Measurements from ENCODE around the gene CDK7.
A peak's percentile ranks its signal among the peaks of the same experiment; 100 is the strongest.

The CDK7 gene

GRCh38 chr5:69284203-69284602 lies 49.5 kb downstream of the CDK7 start:
- DNase-seq (ENCODE audit: low read depth, low spot score): no peak
- no peak overlapping the region for H3K4me3 ChIP-seq (ENCODE audit: low read length)

- no peak for DNase-seq (ENCODE audit: low read depth, low spot score)
- H3K4me3 ChIP-seq (ENCODE audit: low read length): no peak overlapping the region
These were observed 50.9 kb downstream of the CDK7 start for GRCh38 chr5:69285448-69286116.

- H3K4me3 ChIP-seq (ENCODE audit: low read length): no peak overlapping the region
- no peak for DNase-seq (ENCODE audit: low read depth, low spot score)
These were observed 53.4 kb downstream of the CDK7 start for GRCh38 chr5:69288069-69288468.

GRCh38 chr5:69288688-69289087 lies 54.0 kb downstream of the CDK7 start:
- DNase-seq (ENCODE audit: low read depth, low spot score): no peak
- H3K4me3 ChIP-seq (ENCODE audit: low read length): no peak overlapping the region

GRCh38 chr5:69292306-69292705 lies 57.6 kb downstream of the CDK7 start:
- H3K4me3 ChIP-seq (ENCODE audit: low read length): no peak overlapping the region
- no peak for DNase-seq (ENCODE audit: low read depth, low spot score)

- DNase-seq (ENCODE audit: low read depth, low spot score): no peak
These were observed 59.2 kb downstream of the CDK7 start for GRCh38 chr5:69293882-69294281.

GRCh38 chr5:69295088-69295754 lies 60.5 kb downstream of the CDK7 start:
- DNase-seq (ENCODE audit: low read depth, low spot score): no peak
- H3K4me3 ChIP-seq (ENCODE audit: low read length): no peak overlapping the region

More at GRCh38 chr5:69293882-69294281, 59.2 kb downstream of the CDK7 start:
- no peak overlapping the region for H3K4me3 ChIP-seq (ENCODE audit: low read length)

- no peak for DNase-seq (ENCODE audit: low read depth, low spot score)
- H3K4me3 ChIP-seq (ENCODE audit: low read length): no peak overlapping the region
These were observed 64.9 kb downstream of the CDK7 start for GRCh38 chr5:69299625-69300024.

- DNase-seq (ENCODE audit: low read depth, low spot score): no peak
- H3K4me3 ChIP-seq (ENCODE audit: low read length): no peak overlapping the region
These were observed 66.0 kb downstream of the CDK7 start for GRCh38 chr5:69300537-69301203.

GRCh38 chr5:69305512-69305911 lies 70.8 kb downstream of the CDK7 start:
- no peak overlapping the region for H3K4me3 ChIP-seq (ENCODE audit: low read length)
- DNase-seq (ENCODE audit: low read depth, low spot score): peak; percentile 37

- DNase-seq (ENCODE audit: low read depth, low spot score): no peak
- no peak overlapping the region for H3K4me3 ChIP-seq (ENCODE audit: low read length)
These were observed 73.4 kb downstream of the CDK7 start for GRCh38 chr5:69308046-69308553.

- no peak for DNase-seq (ENCODE audit: low read depth, low spot score)
- H3K4me3 ChIP-seq (ENCODE audit: low read length): no peak overlapping the region
These were observed 74.7 kb downstream of the CDK7 start for GRCh38 chr5:69309380-69309779.

GRCh38 chr5:69312459-69313160 lies 77.9 kb downstream of the CDK7 start:
- DNase-seq (ENCODE audit: low read depth, low spot score): no peak
- no peak overlapping the region for H3K4me3 ChIP-seq (ENCODE audit: low read length)

GRCh38 chr5:69313428-69313827 lies 78.7 kb downstream of the CDK7 start:
- no peak for DNase-seq (ENCODE audit: low read depth, low spot score)
- no peak overlapping the region for H3K4me3 ChIP-seq (ENCODE audit: low read length)

- DNase-seq (ENCODE audit: low read depth, low spot score): no peak
These were observed 81.3 kb downstream of the CDK7 start for GRCh38 chr5:69315972-69316371.

GRCh38 chr5:69317391-69317790 lies 82.7 kb downstream of the CDK7 start:
- no peak overlapping the region for H3K4me3 ChIP-seq (ENCODE audit: low read length)
- DNase-seq (ENCODE audit: low read depth, low spot score): no peak

More at GRCh38 chr5:69315972-69316371, 81.3 kb downstream of the CDK7 start:
- no peak overlapping the region for H3K4me3 ChIP-seq (ENCODE audit: low read length)

GRCh38 chr5:69326365-69326764 lies 91.7 kb downstream of the CDK7 start:
- no peak overlapping the region for H3K4me3 ChIP-seq (ENCODE audit: low read length)
- no peak for DNase-seq (ENCODE audit: low read depth, low spot score)
